Heart left ventricle (tissue), 16 donors: ENCODE data around the gene CNDP1. TPM values are rescaled to one million over a fixed set of nuclear protein-coding genes. Genes with fewer than 3 reads are reported as not detected.

Experiments
- ATAC-seq, 4 donors: fragments of 200-7000 bp; cut with Tn5 transposase; one replicate each; pipeline ENCODE4 v1.9.1; 2020 to 2022; ENCODE audit warnings: moderate library complexity in 4 of 4, mild to moderate bottlenecking in 3 of 4, moderate number of reproducible peaks in 1 of 4
- DNase-seq, 5 donors: peaks; one replicate each; pipeline ENCODE4 v3.0.0-alpha.2; 2020
- H3K27ac ChIP-seq, 12 donors: fragments of 200-600 bp; sonication (generic) in 4 of 12; one replicate each; pipeline versions ENCODE4 v1.5.0 to v1.8.0; 2016 to 2022; ENCODE audit warnings: mild to moderate bottlenecking in 2 of 12
- H3K27me3 ChIP-seq, 9 donors: fragments of 200-600 bp; sonication (generic) in 2 of 9; one replicate each; pipeline versions ENCODE4 v1.5.1 to v1.8.0; 2016 to 2022; ENCODE audit warnings: mild to moderate bottlenecking in 3 of 9
- H3K36me3 ChIP-seq, 9 donors: fragments of 200-600 bp; sonication (generic) in 2 of 9; one replicate each; pipeline versions ENCODE4 v1.5.0 to v1.8.0; 2018 to 2022; ENCODE audit warnings: mild to moderate bottlenecking in 2 of 9
- H3K4me1 ChIP-seq, 12 donors: fragments of 200-600 bp; sonication (generic) in 4 of 12; one replicate each; pipeline versions ENCODE4 v1.5.0 to v1.8.0; 2016 to 2022; ENCODE audit warnings: mild to moderate bottlenecking in 3 of 12
- H3K4me3 ChIP-seq, 12 donors: fragments of 200-600 bp; sonication (generic) in 4 of 12; one replicate each; pipeline versions ENCODE4 v1.5.0 to v1.8.0; 2017 to 2022; ENCODE audit warnings: mild to moderate bottlenecking in 9 of 12, moderate library complexity in 4 of 12
- H3K9me3 ChIP-seq, 12 donors: fragments of 200-600 bp; sonication (generic) in 4 of 12; one replicate each; pipeline versions ENCODE4 v1.5.0 to v1.8.0; 2016 to 2022; ENCODE audit warnings: mild to moderate bottlenecking in 1 of 12
- CTCF ChIP-seq, 12 donors: fragments of 200-600 bp; sonication (generic) in 4 of 12; IDR thresholded peaks; one replicate each; pipeline versions ENCODE4 v1.5.0 to v1.8.0; 2018 to 2022; ENCODE audit warnings: antibody characterized with exemption in 12 of 12, mild to moderate bottlenecking in 5 of 12
- POLR2A ChIP-seq, 2 donors: fragments of 450-650 bp; IDR thresholded peaks; one replicate each; pipeline ENCODE4 v1.6.1; 2017; ENCODE audit warnings: antibody characterized with exemption in 2 of 2, mild to moderate bottlenecking in 2 of 2, moderate library complexity in 2 of 2
- WGBS, 4 donors: extraction: QIAGEN DNeasy Blood & Tissue Kit in 2 of 4; methylation state at CpG; one replicate each; pipeline versions ENCODE4 v1.1.5 to v1.1.7; 2013 to 2018; 5-methylcytosine and 5-hydroxymethylcytosine counted together
- intact Hi-C, 10 donors: fragments of 100-400 bp; cut with DNase I; formaldehyde crosslinking; loops; one replicate each; pipeline versions ENCODE4 v1.11.1 to v1.14.2; 2022
- polyA plus RNA-seq, 2 donors: library from polyadenylated mRNA; stranded (reverse); fragments of 200-250 nt; gene quantifications; one replicate each; pipeline ENCODE4 v1.2.3, GENCODE V29; 2013
- total RNA-seq, 9 donors: library from RNA; depleted of rRNA in 2 of 9; stranded (reverse); fragments of >200 nt in 2 of 9; fragmentation: NEBNext Ultra II Directional in 3 of 9; extraction: Animal tissue kit (Norgen Biotek cat#: 25700) in 3 of 9; gene quantifications; one replicate each; pipeline versions ENCODE4 v1.1.0 to v1.2.4, GENCODE V29; 2016 to 2023
- donor health status: ischemic (EF 13 %, LVEDD 7.1; RV severe dilation, severe dysfunction).
- donor health status: healthy with polysubstance abuse.
- donor health status: DM: no; HTN: yes; CAD: no.
- donor health status: DM: no; HTN: no; CAD: no.
- donor health status: ischemic (EF 25% LVEDD 6.9; RV normal size, moderate dysfunction).
- donor health status: ischemic (EF 25% LVEDD 5.7; RV mildly dilated, moderate dysfunction).
- donor health status: healthy.
- donor health status: DM: yes; HTN: yes; CAD: no.
- donor health status: ischemic (EF 35%, LVEDD 5.7; RV mildly dilated, moderate dysfunction).
- donor health status: nonischemic (EF 11% LVEDD 7.7; RV severe dilation, severe dysfunction).
- donor health status: DM: yes; HTN: yes; CAD: no.
- donor health status: PGD.
- donor health status: ischemic (EF 29% LVEDD 5.4; RV normal size, mild dysfunction).
- donor health status: nonischemic (EF 23%, LVEDD 6.1; RV moderate dilation, normal function).

Gene CNDP1
- total and polyA plus RNA-seq, 11 donors: 0.03 TPM; not detected in 10

GRCh38 chr18:74540652-74541421 is 6.5 kb downstream of the CNDP1 start:
- intact Hi-C loops: no loop called here
- WGBS, 4 donors: 81 to 89% (median 84%) methylated on average over 18 to 20 of the region's 20 CpGs

GRCh38 chr18:74541703-74542555 is 7.6 kb downstream of the CNDP1 start:
- H3K27ac ChIP-seq: peak overlapping the region in 1 of 12 donors; percentile 19
- WGBS, 4 donors: 78 to 84% (median 80%) methylated on average over 14 to 15 of the region's 15 CpGs
- no peaks in the 10 kb centered on the region for H3K27me3 ChIP-seq
- no peak for TF ChIP-seq CTCF (IDR thresholded peaks at IDR 0.05)
- TF ChIP-seq POLR2A (IDR thresholded peaks at IDR 0.05): no peak
- H3K4me1 ChIP-seq: peaks cover 4 to 39% (median 12%) of the 10 kb centered on the region in 12 donors
- no peaks in the 10 kb centered on the region for H3K9me3 ChIP-seq
- H3K4me3 ChIP-seq: no peak overlapping the region
- no peak for DNase-seq
- intact Hi-C loops: no loop called here
- no peak for ATAC-seq
- H3K36me3 ChIP-seq: no peaks in the 10 kb centered on the region

More at GRCh38 chr18:74540652-74541421, 6.5 kb downstream of the CNDP1 start:
- Histone ChIP-seq H3K27ac (no peak overlapping the region), H3K4me1 (peaks cover 0 to 30% (median 5%) of the 10 kb centered on the region in 12 donors), H3K4me3 (no peak overlapping the region), H3K27me3 (no peaks in the 10 kb centered on the region), H3K36me3 (no peaks in the 10 kb centered on the region), H3K9me3 (peaks cover 0 to 6% (median 0%) of the 10 kb centered on the region in 12 donors)
- DNase-seq (no peak), ATAC-seq (no peak)
- no peak for TF ChIP-seq CTCF (IDR thresholded peaks at IDR 0.05)
- no peak for TF ChIP-seq POLR2A (IDR thresholded peaks at IDR 0.05)

- Histone ChIP-seq H3K27me3 (no peaks in the 10 kb centered on the region), H3K36me3 (no peaks in the 10 kb centered on the region), H3K27ac (peak overlapping the region; percentile 70 to 92 (median 82)), H3K4me1 (peaks cover 6 to 46% (median 21%) of the 10 kb centered on the region in 12 donors), H3K9me3 (peaks cover 0 to 18% (median 10%) of the 10 kb centered on the region in 12 donors), H3K4me3 (no peak overlapping the region)
- 45 to 58% (median 56%) methylated on average over 8 of the region's 8 CpGs for WGBS, 4 donors
- ATAC-seq (peak; percentile 59 to 70 (median 67)), DNase-seq (peak in 4 of 5 donors; percentile 60 to 71 (median 67))
- intact Hi-C loops: loop anchor here in 5 of 10 donors (1.0 to 5.0 kb wide), 2 partner anchors 48 kb away; partner anchors contain the start of gene CNDP2 (in 4 of the 5)
- TF ChIP-seq POLR2A (IDR thresholded peaks at IDR 0.05) (peak in 1 of 2 donors; percentile 11), CTCF (IDR thresholded peaks at IDR 0.05) (no peak)
Measured at GRCh38 chr18:74544898-74545297, 10.6 kb downstream of the CNDP1 start.
